NCI-H460 (cell line): ENCODE measurements around the gene RPS6KA2. TPM values are rescaled to one million over a fixed set of nuclear protein-coding genes. Genes with fewer than 3 reads are reported as not detected.
A peak's percentile ranks its signal among the peaks of the same experiment; 100 is the strongest.
"Not testable (repeated sequence)": the region's sequence is repeated elsewhere in the genome, so short reads cannot be mapped to it uniquely, and the experiment has no call there.

Experiments
- DNase-seq: peaks from one replicate; pipeline ENCODE4 v3.0.0-alpha.2; 2016; ENCODE audit warnings: low read depth; ENCODE audit errors: extremely low read depth
- total RNA-seq: library from RNA; depleted of rRNA; stranded (reverse); fragments of >200 nt; shearing (Covaris generic); gene quantifications from 2 replicates; pipeline ENCODE4 v1.2.3, GENCODE V29; 2014

RPS6KA2 gene
- total RNA-seq, 1 experiment from 2014 or later = 6.7 TPM

- DNase-seq = no peak
These were observed 9.3 kb upstream of the RPS6KA2 start for GRCh38 chr6:166636191-166636933.

DNA sequence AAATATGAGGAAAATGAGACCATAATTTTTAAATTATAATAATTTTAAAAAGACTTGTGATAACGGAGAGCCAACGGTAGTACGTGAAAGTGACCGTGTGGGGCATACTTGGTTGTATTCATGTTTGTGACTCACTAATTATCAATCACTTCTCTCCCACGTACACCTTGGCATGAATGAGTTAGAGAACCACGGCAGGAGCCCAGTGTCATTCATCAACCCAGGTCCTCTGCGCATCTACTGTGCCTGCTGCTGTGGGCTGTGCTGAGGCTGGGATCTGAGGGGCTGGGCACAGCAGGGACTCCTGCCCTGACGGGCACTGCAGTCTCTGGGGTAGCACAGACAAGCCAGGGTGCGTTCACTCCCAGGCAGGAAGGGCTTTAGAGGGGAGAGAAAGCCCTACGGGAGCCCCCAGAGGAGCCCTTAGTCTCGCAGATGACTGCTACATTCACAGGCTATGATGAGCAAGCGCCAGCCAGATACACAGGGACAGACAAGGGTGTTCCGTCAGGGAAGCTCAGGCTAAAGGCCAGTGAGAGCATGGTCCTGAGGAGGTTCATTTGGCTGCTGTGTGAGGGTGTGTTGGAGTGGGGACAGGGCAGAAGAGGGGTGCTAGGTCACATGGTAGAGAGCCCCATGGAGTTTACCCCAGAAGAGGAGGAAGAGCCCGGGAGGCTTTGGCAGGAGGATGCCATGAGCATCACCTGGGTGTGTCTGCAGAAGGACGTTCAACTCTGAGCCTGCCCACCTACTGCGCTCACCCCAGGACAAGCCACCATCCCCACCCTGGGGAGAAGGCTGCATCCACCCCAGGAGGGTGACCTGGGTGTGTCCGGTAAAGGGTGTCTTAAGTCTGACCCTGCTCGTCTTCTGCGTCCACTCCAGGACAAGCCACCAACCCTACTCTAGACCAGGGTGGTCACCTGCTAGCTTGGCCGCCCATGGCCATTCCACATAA, 8.2 kb upstream of the RPS6KA2 start:
- DNase-seq = no peak

GRCh38 chr6:166634581-166634980, 7.5 kb upstream of the RPS6KA2 start:
- not testable (repeated sequence) for DNase-seq

- DNase-seq = peak; percentile 40
These were observed 6.9 kb upstream of the RPS6KA2 start for GRCh38 chr6:166633732-166634535.

GRCh38 chr6:166632731-166633130, 5.7 kb upstream of the RPS6KA2 start:
- no peak for DNase-seq

GRCh38 chr6:166630462-166630861, 3.4 kb upstream of the RPS6KA2 start:
- DNase-seq = no peak

DNA sequence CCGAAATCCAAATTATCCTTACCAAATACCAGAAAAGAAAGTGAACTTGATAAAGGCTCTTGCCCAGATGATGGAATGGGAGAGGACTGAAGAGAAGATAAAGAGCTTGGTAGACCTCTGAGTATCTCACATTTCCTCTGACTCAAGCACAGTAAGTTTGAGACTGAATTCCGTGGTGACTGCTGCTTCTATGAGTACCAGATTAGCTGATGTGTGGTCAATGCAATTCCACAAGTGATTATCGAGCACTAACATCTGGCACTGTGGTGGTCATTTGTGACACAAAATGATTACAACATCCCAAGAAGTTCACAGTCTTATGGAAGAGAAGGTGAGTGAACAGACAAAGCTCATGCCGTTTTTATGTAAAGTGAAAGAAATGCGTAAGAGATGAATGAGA, 2.6 kb upstream of the RPS6KA2 start:
- DNase-seq = no peak

GRCh38 chr6:166627875-166628801, 1.1 kb upstream of the RPS6KA2 start:
- DNase-seq = no peak

- DNase-seq = peak; percentile 16
These were observed 646 bp downstream of the RPS6KA2 start for GRCh38 chr6:166626177-166627032.

GRCh38 chr6:166625356-166625755, 1.7 kb downstream of the RPS6KA2 start:
- DNase-seq = no peak

GRCh38 chr6:166624275-166624674, 2.8 kb downstream of the RPS6KA2 start:
- no peak for DNase-seq

DNA sequence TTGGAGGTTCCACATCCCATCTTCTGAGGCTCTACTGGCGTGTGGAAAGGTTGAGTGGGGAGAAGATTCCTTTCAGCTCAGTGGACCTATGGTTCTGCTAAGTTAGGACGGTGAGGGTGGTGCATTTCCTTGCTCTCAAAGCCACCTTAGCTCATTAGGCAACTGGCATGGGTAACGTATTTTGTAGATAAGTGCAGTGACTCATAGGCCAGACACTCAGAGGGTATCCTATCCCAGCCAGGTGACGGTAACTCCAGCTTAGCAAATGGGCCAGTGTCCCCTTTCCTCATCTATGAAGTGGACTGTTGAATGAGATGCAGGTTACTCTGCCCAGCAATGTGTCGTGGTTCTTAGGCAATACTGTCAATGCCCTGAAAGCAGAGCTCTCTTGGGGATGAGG, 3.7 kb downstream of the RPS6KA2 start:
- DNase-seq = no peak

GRCh38 chr6:166621114-166621540, 5.9 kb downstream of the RPS6KA2 start:
- DNase-seq = no peak

GRCh38 chr6:166620478-166621113, 6.5 kb downstream of the RPS6KA2 start:
- DNase-seq = no peak

GRCh38 chr6:166619912-166620311, 7.1 kb downstream of the RPS6KA2 start:
- DNase-seq = no peak

- no peak for DNase-seq
These were observed 7.9 kb downstream of the RPS6KA2 start for GRCh38 chr6:166618866-166619761.

- no peak for DNase-seq
These were observed 8.8 kb downstream of the RPS6KA2 start for GRCh38 chr6:166618251-166618650.
